ENCODE data around the gene SRSF5. TPM values are rescaled to one million over a fixed set of nuclear protein-coding genes. Genes with fewer than 3 reads are reported as not detected.
A peak's percentile ranks its signal among the peaks of the same experiment; 100 is the strongest.

SRSF5 gene
- total RNA-seq, 1 experiment from 2014 or later, result 288 TPM

GRCh38 chr14:69767369-69767999 lies 542 bp downstream of the SRSF5 start:
- Mint-ChIP-seq H3K27ac (peak overlapping the region; percentile 100), H3K36me3 (peaks cover 52% of the 10 kb centered on the region), H3K27me3 (ENCODE audit: low read depth) (peaks cover 2% of the 10 kb centered on the region), H3K4me1 (peaks cover 27% of the 10 kb centered on the region), H3K4me3 (peak overlapping the region; percentile 99), H3K9me3 (peaks cover 4% of the 10 kb centered on the region; the same call in 1 of the 2 replicates)
- ChIA-PET CTCF (interaction anchor here (0.5 to 2.1 kb wide), 3 partner anchors 22 to 219 kb away, joined by 3 to 4 read pairs (median 4); no protein-coding TSS in a partner anchor), POLR2A (interaction anchor here (0.9 to 1.5 kb wide), 3 partner anchors 9 to 193 kb away, joined by 3 to 5 read pairs (median 4); partner anchors contain the start of gene CCDC177)
- DNase-seq (ENCODE audit: low spot score) (peak; percentile 93), ATAC-seq (peak; percentile 79)
- TF ChIP-seq, protein P1, sequence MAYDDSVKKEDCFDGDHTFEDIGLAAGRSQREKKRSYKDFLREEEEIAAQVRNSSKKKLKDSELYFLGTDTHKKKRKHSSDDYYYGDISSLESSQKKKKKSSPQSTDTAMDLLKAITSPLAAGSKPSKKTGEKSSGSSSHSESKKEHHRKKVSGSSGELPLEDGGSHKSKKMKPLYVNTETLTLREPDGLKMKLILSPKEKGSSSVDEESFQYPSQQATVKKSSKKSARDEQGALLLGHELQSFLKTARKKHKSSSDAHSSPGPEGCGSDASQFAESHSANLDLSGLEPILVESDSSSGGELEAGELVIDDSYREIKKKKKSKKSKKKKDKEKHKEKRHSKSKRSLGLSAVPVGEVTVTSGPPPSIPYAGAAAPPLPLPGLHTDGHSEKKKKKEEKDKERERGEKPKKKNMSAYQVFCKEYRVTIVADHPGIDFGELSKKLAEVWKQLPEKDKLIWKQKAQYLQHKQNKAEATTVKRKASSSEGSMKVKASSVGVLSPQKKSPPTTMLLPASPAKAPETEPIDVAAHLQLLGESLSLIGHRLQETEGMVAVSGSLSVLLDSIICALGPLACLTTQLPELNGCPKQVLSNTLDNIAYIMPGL (CRISPR knock-in tag; IDR thresholded peaks at IDR 0.05), result 0 out of 2 replicates have a peak, but pooled peaks have one; percentile 61
- TF ChIP-seq ZNF671 (CRISPR knock-in tag; IDR thresholded peaks at IDR 0.05) (0 out of 2 replicates have a peak, but pooled peaks have one; percentile 58), CBFB (CRISPR knock-in tag; IDR thresholded peaks at IDR 0.05; ENCODE audit: low read depth) (peak; percentile 75; the same call in 1 of the 2 replicates), KAT7 (CRISPR knock-in tag; IDR thresholded peaks at IDR 0.05; ENCODE audit: borderline replicate concordance) (peak; percentile 75; the same call in 1 of the 2 replicates), NFE2L1 (CRISPR knock-in tag; IDR thresholded peaks at IDR 0.05) (peak; percentile 30; the same call in 1 of the 2 replicates), RORB (CRISPR knock-in tag; IDR thresholded peaks at IDR 0.05) (peak; percentile 83), ATF3 (CRISPR knock-in tag; conservative IDR thresholded peaks at IDR 0.05) (peak; percentile 31; the same call in 1 of the 2 replicates), PRRX2 (CRISPR knock-in tag; IDR thresholded peaks at IDR 0.05) (0 out of 2 replicates have a peak, but pooled peaks have one; percentile 5), SMAD3 (CRISPR knock-in tag; IDR thresholded peaks at IDR 0.05; ENCODE audit: borderline replicate concordance) (0 out of 2 replicates have a peak, but pooled peaks have one; percentile 36), ZNF232 (CRISPR knock-in tag; IDR thresholded peaks at IDR 0.05) (0 out of 2 replicates have a peak, but pooled peaks have one; percentile 6), ZNF263 (CRISPR knock-in tag; IDR thresholded peaks at IDR 0.05; ENCODE audit: low read depth) (no peak), NFATC4 (CRISPR knock-in tag; IDR thresholded peaks at IDR 0.05) (peak; percentile 89), FOXP1 (CRISPR knock-in tag; IDR thresholded peaks at IDR 0.05; ENCODE audit: borderline replicate concordance) (no peak), ZNF138 (CRISPR knock-in tag; conservative IDR thresholded peaks at IDR 0.05) (0 out of 2 replicates have a peak, but pooled peaks have one; percentile 59), AR (CRISPR knock-in tag; IDR thresholded peaks at IDR 0.05) (0 out of 2 replicates have a peak, but pooled peaks have one; percentile 33), TEAD4 (CRISPR knock-in tag; IDR thresholded peaks at IDR 0.05) (no peak), JAZF1 (CRISPR knock-in tag; IDR thresholded peaks at IDR 0.05) (no peak)
- TF ChIP-seq, protein P2, sequence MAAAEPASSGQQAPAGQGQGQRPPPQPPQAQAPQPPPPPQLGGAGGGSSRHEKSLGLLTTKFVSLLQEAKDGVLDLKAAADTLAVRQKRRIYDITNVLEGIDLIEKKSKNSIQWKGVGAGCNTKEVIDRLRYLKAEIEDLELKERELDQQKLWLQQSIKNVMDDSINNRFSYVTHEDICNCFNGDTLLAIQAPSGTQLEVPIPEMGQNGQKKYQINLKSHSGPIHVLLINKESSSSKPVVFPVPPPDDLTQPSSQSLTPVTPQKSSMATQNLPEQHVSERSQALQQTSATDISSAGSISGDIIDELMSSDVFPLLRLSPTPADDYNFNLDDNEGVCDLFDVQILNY (CRISPR knock-in tag; IDR thresholded peaks at IDR 0.05), result peak; percentile 60; the same call in 1 of the 2 replicates
- TF ChIP-seq, protein P3, sequence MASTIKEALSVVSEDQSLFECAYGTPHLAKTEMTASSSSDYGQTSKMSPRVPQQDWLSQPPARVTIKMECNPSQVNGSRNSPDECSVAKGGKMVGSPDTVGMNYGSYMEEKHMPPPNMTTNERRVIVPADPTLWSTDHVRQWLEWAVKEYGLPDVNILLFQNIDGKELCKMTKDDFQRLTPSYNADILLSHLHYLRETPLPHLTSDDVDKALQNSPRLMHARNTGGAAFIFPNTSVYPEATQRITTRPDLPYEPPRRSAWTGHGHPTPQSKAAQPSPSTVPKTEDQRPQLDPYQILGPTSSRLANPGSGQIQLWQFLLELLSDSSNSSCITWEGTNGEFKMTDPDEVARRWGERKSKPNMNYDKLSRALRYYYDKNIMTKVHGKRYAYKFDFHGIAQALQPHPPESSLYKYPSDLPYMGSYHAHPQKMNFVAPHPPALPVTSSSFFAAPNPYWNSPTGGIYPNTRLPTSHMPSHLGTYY (CRISPR knock-in tag; IDR thresholded peaks at IDR 0.05), result no peak
- TF ChIP-seq, protein P4, sequence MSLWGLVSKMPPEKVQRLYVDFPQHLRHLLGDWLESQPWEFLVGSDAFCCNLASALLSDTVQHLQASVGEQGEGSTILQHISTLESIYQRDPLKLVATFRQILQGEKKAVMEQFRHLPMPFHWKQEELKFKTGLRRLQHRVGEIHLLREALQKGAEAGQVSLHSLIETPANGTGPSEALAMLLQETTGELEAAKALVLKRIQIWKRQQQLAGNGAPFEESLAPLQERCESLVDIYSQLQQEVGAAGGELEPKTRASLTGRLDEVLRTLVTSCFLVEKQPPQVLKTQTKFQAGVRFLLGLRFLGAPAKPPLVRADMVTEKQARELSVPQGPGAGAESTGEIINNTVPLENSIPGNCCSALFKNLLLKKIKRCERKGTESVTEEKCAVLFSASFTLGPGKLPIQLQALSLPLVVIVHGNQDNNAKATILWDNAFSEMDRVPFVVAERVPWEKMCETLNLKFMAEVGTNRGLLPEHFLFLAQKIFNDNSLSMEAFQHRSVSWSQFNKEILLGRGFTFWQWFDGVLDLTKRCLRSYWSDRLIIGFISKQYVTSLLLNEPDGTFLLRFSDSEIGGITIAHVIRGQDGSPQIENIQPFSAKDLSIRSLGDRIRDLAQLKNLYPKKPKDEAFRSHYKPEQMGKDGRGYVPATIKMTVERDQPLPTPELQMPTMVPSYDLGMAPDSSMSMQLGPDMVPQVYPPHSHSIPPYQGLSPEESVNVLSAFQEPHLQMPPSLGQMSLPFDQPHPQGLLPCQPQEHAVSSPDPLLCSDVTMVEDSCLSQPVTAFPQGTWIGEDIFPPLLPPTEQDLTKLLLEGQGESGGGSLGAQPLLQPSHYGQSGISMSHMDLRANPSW (CRISPR knock-in tag; conservative IDR thresholded peaks at IDR 0.05; ENCODE audit: low read depth), result no peak
